CD4-positive, alpha-beta T cell treated with Interleukin-2 at 100 ng/mL for 4 hours (primary cell): ENCODE data around the gene ARL6IP4.
A peak's percentile ranks its signal among the peaks of the same experiment; 100 is the strongest.

ENCODE experiments used
- DNase-seq: peaks from one replicate; pipeline ENCODE4 v3.0.0-alpha.2; 2020; ENCODE audit warnings: low spot score

ARL6IP4 gene

GRCh38 chr12:122958198-122958888 is 22.1 kb upstream of the ARL6IP4 start:
- no peak for DNase-seq

- DNase-seq: no peak
These were observed 20.8 kb upstream of the ARL6IP4 start for GRCh38 chr12:122959566-122960192.

DNA sequence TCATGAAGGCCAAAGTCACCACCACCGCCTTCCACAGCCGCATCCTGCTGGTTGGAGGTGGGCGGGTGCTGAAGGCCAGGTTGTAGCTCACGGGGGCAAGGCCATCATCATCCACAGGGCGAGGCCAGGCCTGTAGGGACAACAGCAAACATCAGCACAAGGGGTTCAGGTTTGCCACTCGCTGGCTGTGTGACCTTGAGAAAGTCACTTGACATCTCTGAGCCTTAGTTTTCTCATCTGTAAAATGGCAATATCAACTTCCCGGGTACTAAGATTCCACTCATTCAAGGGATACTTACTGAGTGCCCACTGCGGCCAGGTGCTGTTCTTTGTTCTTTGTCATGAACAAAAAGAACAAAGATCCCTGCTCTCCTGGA is 20.3 kb upstream of the ARL6IP4 start:
- no peak for DNase-seq

- DNase-seq: no peak
These were observed 18.8 kb upstream of the ARL6IP4 start for GRCh38 chr12:122961531-122962329.

DNA sequence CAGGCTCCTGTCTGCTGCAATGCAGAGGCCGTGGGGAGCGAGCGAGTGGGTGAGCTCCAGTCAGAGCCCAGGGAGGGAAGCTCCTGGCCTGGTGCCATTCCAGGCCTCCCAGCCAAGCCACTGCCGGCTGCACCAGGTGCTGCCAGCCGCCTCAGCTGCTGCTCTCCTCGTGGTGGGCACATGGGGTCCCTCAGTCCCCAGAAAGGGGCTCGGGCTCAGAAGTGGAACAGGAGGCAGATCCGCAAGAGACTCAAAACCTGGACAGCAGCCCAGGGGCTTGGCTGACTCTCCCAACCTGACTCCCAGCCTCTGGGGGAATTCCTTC is 16.6 kb upstream of the ARL6IP4 start:
- no peak for DNase-seq

- DNase-seq: no peak
These were observed 15.8 kb upstream of the ARL6IP4 start for GRCh38 chr12:122964439-122965257.

DNA sequence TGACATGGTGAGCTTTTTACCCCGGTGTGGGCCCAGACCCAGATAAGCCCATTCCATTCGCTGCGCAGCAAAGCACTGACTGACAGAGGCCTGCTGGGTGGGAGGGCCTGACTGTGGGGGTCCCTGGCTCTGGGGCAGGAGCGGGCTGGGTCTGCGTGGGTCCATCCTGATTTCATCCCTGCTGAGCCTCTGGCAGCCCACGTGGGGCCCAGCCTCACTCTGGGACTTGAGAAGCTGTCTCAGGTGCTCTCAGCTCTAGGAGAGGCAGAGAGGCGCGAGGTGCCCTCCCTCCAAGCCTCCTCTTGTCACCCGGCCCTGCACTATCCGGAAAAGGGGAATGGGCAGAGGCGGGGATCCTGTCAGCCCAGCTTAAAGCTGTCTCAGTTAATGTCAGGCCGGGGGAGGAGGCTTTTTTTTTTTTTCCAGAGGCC is 15.1 kb upstream of the ARL6IP4 start:
- DNase-seq: no peak

DNA sequence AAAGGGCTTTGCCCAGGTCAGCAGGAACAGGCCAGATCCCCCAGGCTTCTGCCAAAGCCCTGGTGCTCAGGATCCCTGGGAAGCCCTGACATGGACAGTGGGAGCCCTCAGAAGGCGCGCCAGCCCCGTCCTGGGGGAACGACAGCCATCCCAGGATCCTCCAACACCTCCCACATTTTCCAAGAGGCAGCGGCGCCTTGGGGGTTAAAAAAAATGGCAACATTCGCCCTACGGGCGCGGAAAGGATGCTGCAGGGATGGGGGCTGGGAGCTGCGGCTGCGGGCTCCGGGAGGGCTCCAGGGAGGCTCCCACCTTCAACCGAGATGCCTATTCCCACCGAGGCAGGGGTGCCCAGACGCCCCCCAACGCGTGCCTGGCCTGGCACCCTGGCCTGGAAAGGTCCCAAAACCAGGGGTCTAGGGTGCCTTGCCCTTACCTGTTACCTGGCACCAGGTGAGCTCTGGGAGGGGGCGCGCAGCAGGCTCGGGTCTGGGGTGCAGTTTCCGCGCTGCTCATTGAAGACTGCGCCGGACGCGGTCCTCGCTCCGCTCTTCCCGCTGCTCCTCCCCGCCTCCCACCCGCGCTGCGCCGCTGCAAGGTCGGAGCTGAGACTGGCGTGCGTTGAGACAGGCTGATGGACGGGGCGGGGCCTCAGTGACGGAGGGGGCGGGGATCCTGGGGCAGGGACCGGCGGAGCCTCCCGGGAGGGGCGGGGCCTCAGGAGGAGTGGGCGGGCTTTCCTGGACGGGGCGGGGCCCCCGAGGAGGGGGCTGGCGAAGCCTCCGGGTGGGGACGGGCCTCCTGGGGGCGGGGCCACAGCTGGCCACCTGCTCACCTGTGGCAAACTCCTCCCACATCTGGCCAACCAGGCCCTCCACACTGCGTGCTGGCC is 14.4 kb upstream of the ARL6IP4 start, which contains the start of gene ABCB9:
ABCB9 (minus strand) TSS at position 613 of the 892 bp plus-strand sequence. CDS start 6,228 bp downstream, outside the sequence.
- peak; percentile 94 for DNase-seq

- DNase-seq: no peak
These were observed 13.5 kb upstream of the ARL6IP4 start for GRCh38 chr12:122966743-122967550.

DNA sequence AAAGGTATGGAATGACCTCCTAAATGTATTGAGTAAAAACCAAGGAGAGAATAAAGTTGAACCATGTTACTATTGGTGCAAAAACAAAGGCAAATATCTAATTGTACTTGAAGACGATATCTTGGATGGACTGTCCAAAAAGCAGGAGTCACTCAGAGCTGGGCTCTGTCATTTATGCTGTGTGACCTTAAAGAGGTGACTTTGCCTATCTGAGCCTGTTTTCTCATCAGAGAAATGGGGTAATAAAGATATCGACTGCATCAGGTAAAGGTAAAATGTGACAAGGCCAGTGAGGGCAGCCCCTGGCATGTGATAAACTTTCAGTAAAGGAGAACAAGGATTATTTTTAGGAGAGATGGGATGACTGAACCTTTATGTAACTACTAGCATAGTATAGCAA is 12.4 kb upstream of the ARL6IP4 start:
- no peak for DNase-seq

DNA sequence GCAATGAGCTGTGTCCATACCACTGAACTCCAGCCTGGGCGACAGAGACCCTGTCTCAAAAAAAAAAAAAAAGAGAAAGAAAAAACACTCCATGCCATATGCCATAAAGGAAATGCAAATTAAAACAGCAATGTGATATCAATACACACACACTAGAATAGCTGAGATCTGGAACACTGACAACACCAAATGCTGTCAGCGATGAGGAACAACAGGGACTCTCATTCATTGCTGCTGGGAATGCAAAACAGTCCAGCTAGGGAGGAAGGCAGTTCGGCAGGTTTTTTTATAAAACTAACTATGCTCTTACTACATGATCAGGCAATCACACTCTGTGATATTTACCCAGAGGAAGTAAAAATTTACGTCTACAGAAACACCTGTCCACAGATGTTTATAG is 10.8 kb upstream of the ARL6IP4 start:
- DNase-seq: no peak

GRCh38 chr12:122974274-122974891 is 6.1 kb upstream of the ARL6IP4 start:
- peak; percentile 99 for DNase-seq

DNA sequence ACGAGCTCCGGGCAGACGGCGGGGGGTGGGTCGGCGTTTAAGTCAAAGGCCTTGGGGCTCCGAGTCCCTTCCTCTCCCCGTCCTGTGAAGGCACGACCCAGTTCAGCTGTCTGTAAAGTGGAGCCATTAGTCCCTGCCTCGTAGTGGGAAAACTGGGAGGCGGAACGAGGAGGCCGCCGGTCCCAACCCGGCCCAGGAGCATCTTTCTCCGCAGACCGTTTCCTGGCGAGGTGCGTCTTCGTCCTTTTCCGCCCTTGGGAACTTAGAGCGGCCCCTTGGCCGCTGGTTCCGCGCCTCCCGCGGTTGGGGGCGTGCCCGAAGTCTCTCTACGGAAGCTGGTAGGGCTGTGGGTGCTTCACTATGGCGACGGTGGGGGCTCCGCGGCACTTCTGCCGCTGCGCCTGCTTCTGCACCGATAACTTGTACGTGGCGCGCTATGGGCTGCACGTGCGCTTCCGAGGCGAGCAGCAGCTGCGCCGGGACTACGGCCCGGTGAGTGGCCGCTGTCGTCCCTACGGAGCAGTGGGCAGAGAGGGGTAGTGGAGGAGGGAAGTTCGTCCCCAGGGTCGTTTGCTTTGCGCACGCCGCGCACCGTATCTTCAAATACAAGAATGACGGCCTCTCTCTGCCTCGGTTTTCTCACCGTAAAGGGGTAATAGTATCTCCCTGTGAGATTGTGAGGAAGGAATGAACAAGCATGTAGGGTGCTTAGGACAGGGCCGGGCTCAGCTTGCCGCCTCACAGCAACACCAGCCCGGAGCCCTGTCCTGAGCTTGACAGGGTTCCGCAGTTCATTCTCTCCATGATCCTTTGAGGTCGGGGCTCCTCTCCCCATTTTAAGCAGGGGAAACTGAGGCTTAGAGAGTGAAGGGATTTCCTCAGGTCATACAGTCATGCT is 5.3 kb upstream of the ARL6IP4 start, which contains the start of gene OGFOD2:
OGFOD2 (plus strand) TSS at position 353 of the 898 bp plus-strand sequence; CDS start at position 361, 8 bp downstream.
- peak; percentile 92 for DNase-seq

DNA sequence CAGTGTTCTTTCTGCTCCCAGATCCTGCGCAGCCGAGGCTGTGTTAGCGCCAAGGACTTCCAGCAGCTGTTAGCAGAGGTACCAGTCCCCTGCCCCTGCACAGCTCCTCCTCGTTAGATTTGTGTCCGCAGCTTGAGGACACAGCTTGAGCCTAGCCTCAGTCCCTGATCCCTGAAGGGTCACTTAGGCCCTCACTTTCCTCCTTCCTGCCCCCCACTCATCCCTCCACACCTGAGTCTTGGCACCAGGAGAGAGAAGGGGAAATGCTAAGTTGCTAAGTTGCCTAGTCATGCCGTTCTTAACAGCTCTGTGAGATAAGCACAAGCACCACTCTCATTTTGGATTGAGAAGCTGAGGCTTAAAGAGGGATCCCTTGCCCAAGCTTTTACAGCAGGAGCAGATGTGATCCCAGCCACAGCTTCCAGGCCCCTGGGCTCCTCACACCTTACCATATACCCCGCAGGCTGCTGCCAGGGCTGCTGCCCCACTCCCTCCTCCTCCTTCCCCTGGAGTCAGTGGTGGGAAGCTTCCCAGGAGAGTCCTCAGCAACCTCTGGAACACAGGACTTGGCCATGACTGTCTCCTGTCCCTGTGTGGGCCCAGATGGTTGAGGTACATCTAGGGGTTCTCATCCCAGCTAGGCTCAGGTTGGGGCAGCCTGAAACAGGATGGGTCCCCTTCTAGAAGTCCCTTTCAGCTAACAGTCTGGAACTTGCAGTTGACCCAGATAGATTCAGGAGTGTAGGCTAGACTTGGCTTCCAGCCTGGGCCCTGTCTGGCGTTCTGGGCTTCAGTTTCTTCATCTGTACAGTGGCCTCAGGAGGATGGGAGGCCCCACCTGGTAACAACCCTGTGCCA is 4.5 kb upstream of the ARL6IP4 start:
- DNase-seq: no peak

DNA sequence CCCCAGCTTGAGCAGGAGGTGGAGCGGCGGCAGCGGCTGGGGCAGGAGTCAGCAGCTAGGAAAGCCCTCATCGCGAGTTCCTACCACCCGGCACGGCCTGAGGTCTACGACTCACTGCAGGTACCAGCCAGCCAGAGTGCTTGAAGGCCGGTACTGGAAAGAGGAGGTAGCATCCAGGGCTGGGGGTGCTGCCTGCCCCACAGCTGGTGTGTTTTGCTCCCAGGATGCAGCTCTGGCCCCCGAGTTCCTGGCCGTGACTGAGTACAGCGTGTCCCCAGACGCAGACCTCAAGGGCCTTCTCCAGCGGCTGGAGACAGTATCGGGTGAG is 3.9 kb upstream of the ARL6IP4 start:
- no peak for DNase-seq

DNA sequence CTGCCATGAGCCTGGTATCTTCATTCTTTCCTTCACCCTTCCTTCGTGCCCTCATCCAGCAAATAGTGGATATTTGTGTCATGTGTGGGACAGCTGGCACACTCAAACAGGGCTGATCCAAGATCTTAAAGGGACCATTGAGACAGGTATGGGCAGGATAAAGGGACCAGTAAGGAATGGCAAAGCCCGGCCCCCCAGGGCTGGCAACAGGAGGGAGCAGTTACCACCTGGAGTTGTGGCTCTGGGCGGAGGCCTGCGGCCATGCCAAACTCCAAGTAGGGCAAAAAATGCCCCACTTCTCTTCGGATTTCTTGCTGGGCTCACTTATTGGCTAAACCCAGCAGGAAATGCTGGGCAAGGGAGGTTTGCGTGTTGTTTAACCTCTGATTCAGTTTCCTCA is 3.3 kb upstream of the ARL6IP4 start:
- no peak for DNase-seq

GRCh38 chr12:122977655-122978392 is 2.7 kb upstream of the ARL6IP4 start:
- no peak for DNase-seq
